Prostate gland (tissue), 2 donors: ENCODE measurements around the gene RGS3. TPM values are rescaled to one million over a fixed set of nuclear protein-coding genes. Genes with fewer than 3 reads are reported as not detected.
"Not testable (repeated sequence)": the region's sequence is repeated elsewhere in the genome, so short reads cannot be mapped to it uniquely, and the experiment has no call there.

Experiments
- DNase-seq: peaks from one replicate; pipeline ENCODE4 v3.0.0-alpha.2; 2019; ENCODE audit warnings: low spot score
- H3K27ac ChIP-seq, 2 donors: fragments of 200-600 bp; sonication (generic); 2 replicates each; pipeline ENCODE4 v1.5.1; 2017 to 2019
- H3K27me3 ChIP-seq: fragments of 200-600 bp; sonication (generic); replicated peaks from 2 replicates; pipeline ENCODE4 v1.5.1; 2019; ENCODE audit not compliant: insufficient read depth
- H3K36me3 ChIP-seq, 2 donors: fragments of 200-600 bp; sonication (generic); 1 replicate in 1 of 2; 2 replicates in 1 of 2; pipeline versions ENCODE4 v1.5.1 to v1.8.1; 2017 to 2019
- H3K4me1 ChIP-seq: fragments of 200-600 bp; sonication (generic); replicated peaks from 2 replicates; pipeline ENCODE4 v1.5.1; 2019
- H3K4me3 ChIP-seq, 2 donors: fragments of 200-600 bp; sonication (generic); 2 replicates each; pipeline ENCODE4 v1.5.1; 2017 to 2019
- H3K9me3 ChIP-seq: fragments of 200-600 bp; sonication (generic); 2 replicates; pipeline ENCODE4 v1.5.1; 2017
- POLR2A ChIP-seq: fragments of 450-650 bp; IDR thresholded peaks from one replicate; pipeline ENCODE4 v1.6.1; 2016; ENCODE audit warnings: antibody characterized with exemption, mild to moderate bottlenecking
- POLR2AphosphoS5 ChIP-seq: sonication (generic); formaldehyde crosslinking; IDR thresholded peaks from one replicate; pipeline ENCODE4 v1.6.1; 2017; ENCODE audit warnings: antibody characterized with exemption
- WGBS: methylation state at CpG from one replicate; pipeline ENCODE4 v1.1.5; 2018; 5-methylcytosine and 5-hydroxymethylcytosine counted together
- intact Hi-C: fragments of 100-400 bp; cut with DNase I; formaldehyde crosslinking; loops from one replicate; pipeline ENCODE4 v1.14.2; 2022
- total RNA-seq, 2 donors: library from RNA; depleted of rRNA; stranded (reverse); fragments of >200 nt; gene quantifications; one replicate each; pipeline ENCODE4 v1.1.0, GENCODE V29; 2016
- TF ChIP-seq, protein P1 (sequence below), 4 experiments: fragments of 200-600 bp in 2 of 4; fragments of 450-650 bp in 2 of 4; sonication (generic) in 2 of 4; IDR thresholded peaks; 1 replicate in 3 of 4; 2 replicates in 1 of 4; pipeline ENCODE4 v1.5.1; 2016 to 2019; ENCODE audit warnings: antibody characterized with exemption in 4 of 4, mild to moderate bottlenecking in 2 of 4, moderate library complexity in 2 of 4

Gene RGS3
- total RNA-seq, 2 donors from 2014 or later = 26.5 to 98.9 TPM

DNA sequence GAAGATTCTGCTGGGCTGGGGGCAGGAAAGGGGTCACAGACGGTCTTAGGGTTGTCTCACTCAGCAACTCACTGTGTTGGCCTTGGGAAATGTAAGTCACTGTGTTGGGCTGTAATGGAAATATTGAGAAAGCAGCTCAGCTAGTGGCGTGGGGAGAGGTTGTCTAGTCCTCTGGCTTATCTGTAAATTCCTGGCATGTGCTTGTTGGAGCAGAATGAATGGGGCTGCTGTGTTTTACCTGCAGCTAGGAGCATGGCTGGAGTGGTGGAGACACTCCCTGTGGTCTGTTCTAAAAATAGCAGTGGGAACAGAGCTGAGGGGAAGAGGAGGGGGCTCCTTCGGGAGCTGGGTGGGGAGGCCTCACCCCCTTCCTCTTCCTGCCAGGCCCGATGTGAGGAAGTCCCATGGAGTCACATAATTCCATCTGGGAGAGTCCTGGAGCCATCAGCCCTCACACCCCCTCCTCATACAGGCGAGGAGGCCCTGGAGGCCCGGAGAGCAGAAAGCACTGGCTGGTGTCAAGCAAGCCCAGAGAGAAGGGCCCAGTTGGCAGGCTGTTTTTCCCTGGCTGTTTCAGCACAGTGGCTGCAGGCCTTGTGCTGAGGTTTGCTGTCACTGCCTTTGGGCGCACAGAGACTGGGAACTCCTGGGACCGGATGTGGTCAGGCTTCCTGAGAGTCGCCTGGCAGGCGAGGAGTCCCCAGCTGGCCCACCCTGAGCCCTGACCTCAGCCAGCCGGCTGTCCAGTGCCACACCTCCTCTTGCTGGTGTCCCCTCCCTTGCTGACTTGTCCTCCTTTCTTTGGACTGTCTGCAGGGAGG lies 84.9 kb downstream of the RGS3 start:
- no peaks in the 10 kb centered on the region for H3K27me3 ChIP-seq

DNA sequence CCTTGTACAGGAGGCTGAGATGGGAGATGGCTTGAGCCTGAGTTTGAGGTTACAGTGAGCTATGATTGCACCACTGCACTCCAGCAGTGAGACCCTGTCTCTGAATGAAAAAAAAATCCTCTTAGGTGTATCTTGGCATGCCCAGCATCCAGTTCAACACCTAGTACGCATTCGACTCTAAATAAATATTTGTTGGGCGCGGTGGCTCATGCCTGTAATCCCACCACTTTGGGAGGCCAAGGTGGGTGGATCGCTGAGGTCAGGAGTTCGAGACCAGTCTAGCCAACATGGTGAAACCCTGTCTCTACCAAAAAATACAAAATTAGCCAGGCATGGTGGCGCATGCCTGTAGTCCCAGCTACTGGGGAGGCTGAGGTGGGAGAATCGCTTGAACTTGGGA lies 86.4 kb downstream of the RGS3 start:
- H3K27me3 ChIP-seq, H3K27ac ChIP-seq, H3K9me3 ChIP-seq, DNase-seq, H3K36me3 ChIP-seq, H3K4me1 ChIP-seq, intact Hi-C loops, H3K4me3 ChIP-seq: not testable (repeated sequence)
- WGBS = 84% methylated on average over 8 of the region's 8 CpGs

More for the DNA sequence above, 84.9 kb downstream of the RGS3 start:
- TF ChIP-seq, protein P1, sequence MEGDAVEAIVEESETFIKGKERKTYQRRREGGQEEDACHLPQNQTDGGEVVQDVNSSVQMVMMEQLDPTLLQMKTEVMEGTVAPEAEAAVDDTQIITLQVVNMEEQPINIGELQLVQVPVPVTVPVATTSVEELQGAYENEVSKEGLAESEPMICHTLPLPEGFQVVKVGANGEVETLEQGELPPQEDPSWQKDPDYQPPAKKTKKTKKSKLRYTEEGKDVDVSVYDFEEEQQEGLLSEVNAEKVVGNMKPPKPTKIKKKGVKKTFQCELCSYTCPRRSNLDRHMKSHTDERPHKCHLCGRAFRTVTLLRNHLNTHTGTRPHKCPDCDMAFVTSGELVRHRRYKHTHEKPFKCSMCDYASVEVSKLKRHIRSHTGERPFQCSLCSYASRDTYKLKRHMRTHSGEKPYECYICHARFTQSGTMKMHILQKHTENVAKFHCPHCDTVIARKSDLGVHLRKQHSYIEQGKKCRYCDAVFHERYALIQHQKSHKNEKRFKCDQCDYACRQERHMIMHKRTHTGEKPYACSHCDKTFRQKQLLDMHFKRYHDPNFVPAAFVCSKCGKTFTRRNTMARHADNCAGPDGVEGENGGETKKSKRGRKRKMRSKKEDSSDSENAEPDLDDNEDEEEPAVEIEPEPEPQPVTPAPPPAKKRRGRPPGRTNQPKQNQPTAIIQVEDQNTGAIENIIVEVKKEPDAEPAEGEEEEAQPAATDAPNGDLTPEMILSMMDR (IDR thresholded peaks at IDR 0.05) = no peak
- TF ChIP-seq POLR2AphosphoS5 = no peak
- intact Hi-C loops = no loop called here
- 39% methylated on average over 11 of the region's 11 CpGs for WGBS
- no peaks in the 10 kb centered on the region for H3K9me3 ChIP-seq
- no peak for DNase-seq
- no peaks in the 10 kb centered on the region for H3K4me1 ChIP-seq
- no peak overlapping the region for H3K27ac ChIP-seq
- H3K36me3 ChIP-seq = no peaks in the 10 kb centered on the region
- H3K4me3 ChIP-seq = no peak overlapping the region

DNA sequence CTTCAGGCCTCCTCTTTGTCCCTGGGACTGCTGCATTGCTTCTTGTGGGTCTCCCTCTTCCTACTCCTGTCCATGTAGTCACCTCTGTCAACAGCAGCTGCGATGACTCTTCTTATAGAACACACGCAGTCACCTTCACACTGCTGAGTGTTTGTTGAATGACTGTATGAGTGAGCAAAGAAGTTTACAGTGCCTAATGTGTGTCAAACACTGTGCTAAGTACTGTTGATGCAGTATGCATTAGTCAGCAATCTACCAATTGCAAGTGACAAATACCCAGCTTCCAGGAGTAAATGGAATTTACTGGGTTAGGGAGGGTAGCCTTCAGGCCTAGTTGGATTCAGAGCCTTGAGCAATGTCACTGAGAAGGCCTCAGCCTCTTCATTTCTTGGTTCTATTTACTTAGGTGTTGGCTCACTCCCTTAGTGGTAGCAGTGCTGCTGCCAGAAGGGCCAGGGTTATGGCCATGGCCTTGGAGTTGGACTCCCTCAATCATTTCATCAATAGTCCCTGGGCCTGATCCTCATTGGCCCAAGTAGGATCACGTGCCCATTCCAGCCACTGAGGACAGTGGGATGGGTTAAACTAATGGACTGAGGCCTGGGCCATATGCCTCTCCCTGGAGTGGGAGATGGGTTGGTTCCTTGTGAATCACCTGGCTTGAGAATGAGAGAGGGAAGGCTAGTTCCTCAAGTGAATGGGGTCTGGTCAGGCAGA lies 93.5 kb downstream of the RGS3 start:
- Histone ChIP-seq H3K36me3 (no peaks in the 10 kb centered on the region), H3K27ac (no peak overlapping the region), H3K4me3 (no peak overlapping the region), H3K4me1 (no peaks in the 10 kb centered on the region), H3K27me3 (no peaks in the 10 kb centered on the region), H3K9me3 (no peaks in the 10 kb centered on the region)
- WGBS = 86% methylated on average over 3 of the region's 3 CpGs
- TF ChIP-seq, protein P1 (IDR thresholded peaks at IDR 0.05) = no peak
- TF ChIP-seq POLR2A (no peak), POLR2AphosphoS5 (no peak)
- intact Hi-C loops = no loop called here
- DNase-seq = no peak

DNA sequence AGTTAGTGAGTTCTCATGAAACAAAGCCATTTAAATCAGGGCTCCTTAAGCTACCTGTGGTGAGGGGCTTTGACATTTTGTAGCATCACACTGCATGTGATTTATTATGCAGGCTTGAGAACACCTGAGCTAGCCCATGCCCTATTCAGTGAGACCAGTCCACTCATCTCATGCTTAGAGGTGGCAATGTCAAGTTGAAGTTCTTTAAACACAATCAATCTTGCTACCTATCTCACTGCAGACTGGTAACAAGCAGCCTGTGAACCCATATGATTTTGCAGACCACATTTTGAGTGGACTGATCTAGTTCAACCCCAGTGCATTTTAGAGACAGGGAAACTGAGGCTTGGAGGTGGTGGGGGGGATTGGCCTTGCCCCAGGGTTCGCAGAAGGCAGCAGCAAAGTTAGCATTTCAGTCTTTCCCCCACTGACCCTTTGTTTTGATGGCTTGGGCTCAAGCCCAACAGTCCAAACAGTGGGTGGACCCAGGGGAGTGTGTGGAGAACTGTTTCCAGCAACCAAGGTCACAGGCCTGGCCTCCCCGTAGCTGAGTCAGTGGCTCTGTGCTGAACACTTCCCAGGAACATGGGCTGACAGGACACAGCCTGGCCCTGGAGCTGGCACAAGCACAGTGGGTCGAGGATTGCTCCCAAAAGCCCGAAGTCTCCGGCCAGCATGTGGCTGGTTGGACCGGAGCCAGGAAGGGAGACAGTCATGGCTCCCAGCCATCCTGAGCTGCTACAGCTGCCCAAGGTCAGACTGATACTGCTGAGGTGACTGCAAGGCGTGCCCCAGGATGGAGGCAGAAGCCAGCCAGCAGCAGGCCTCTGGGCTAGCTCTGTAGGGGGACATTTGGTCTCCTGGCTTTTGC lies 95.3 kb downstream of the RGS3 start:
- Histone ChIP-seq H3K4me1 (no peaks in the 10 kb centered on the region), H3K4me3 (no peak overlapping the region), H3K36me3 (no peaks in the 10 kb centered on the region), H3K9me3 (no peaks in the 10 kb centered on the region), H3K27me3 (no peaks in the 10 kb centered on the region), H3K27ac (no peak overlapping the region)
- TF ChIP-seq POLR2AphosphoS5 = peak; percentile 3
- TF ChIP-seq, protein P1 (IDR thresholded peaks at IDR 0.05) = no peak
- TF ChIP-seq POLR2A = no peak
- no peak for DNase-seq
- intact Hi-C loops = no loop called here
- WGBS = 35% methylated on average over 7 of the region's 7 CpGs
